ENCODE measurements around the gene CHAC1. TPM values are rescaled to one million over a fixed set of nuclear protein-coding genes. Genes with fewer than 3 reads are reported as not detected.

Gene CHAC1
- total and polyA plus RNA-seq, 4 donors: 1.2 to 5.3 (median 3.3) TPM

- WGBS, 2 donors: 1% methylated on average over 63 to 68 of the region's 68 CpGs
- DNase-seq (no peak), ATAC-seq (ENCODE audit: low FRiP score) (no peak)
- H3K4me3 ChIP-seq (ENCODE audit: low read length in 2 of 2): peak overlapping the region in 1 of 2 donors; percentile 5
- intact Hi-C loops (cut with DNase I): no loop called here
- no peaks in the 10 kb centered on the region for H3K27me3 ChIP-seq (ENCODE audit: control insufficient read depth in 1 of 2, insufficient read depth in 2 of 2, low read length in 1 of 2)
- H3K9me3 ChIP-seq (ENCODE audit: control insufficient read depth, low read length): no peaks in the 10 kb centered on the region
- no peaks in the 10 kb centered on the region for H3K36me3 ChIP-seq (ENCODE audit: control insufficient read depth in 1 of 2, insufficient read depth in 2 of 2, low read length in 1 of 2)
- H3K4me1 ChIP-seq (ENCODE audit: control insufficient read depth in 1 of 2, insufficient read depth in 2 of 2, low read length in 2 of 2): no peaks in the 10 kb centered on the region
- H3K27ac ChIP-seq (ENCODE audit: low read depth in 1 of 2, low read length in 2 of 2): no peak overlapping the region
These were observed 25.1 kb upstream of the CHAC1 start for GRCh38 chr15:40927873-40928806.

- H3K36me3 ChIP-seq (ENCODE audit: control insufficient read depth in 1 of 2, insufficient read depth in 2 of 2, low read length in 1 of 2): no peaks in the 10 kb centered on the region
- H3K27me3 ChIP-seq (ENCODE audit: control insufficient read depth in 1 of 2, insufficient read depth in 2 of 2, low read length in 1 of 2): no peaks in the 10 kb centered on the region
- DNase-seq: peak in 1 of 2 donors; percentile 83
- ATAC-seq (ENCODE audit: low FRiP score): peak; percentile 64
- H3K9me3 ChIP-seq (ENCODE audit: control insufficient read depth, low read length): no peaks in the 10 kb centered on the region
- H3K4me1 ChIP-seq (ENCODE audit: control insufficient read depth in 1 of 2, insufficient read depth in 2 of 2, low read length in 2 of 2): no peaks in the 10 kb centered on the region
- intact Hi-C loops (cut with DNase I): no loop called here
- WGBS, 2 donors: 0 to 1% methylated on average over 66 to 71 of the region's 71 CpGs
- H3K4me3 ChIP-seq (ENCODE audit: low read length in 2 of 2): peak within 1 kb of the TSS; percentile 5 to 27
- no peak within 1 kb of the TSS for H3K27ac ChIP-seq (ENCODE audit: low read depth in 1 of 2, low read length in 2 of 2)
These were observed 24.2 kb upstream of the CHAC1 start, which contains the start of gene DLL4 for GRCh38 chr15:40928821-40929659. Gene DLL4, plus strand, starts transcription at chr15:40929340. Its CDS starts 329 bp downstream, at chr15:40929669.

DNA sequence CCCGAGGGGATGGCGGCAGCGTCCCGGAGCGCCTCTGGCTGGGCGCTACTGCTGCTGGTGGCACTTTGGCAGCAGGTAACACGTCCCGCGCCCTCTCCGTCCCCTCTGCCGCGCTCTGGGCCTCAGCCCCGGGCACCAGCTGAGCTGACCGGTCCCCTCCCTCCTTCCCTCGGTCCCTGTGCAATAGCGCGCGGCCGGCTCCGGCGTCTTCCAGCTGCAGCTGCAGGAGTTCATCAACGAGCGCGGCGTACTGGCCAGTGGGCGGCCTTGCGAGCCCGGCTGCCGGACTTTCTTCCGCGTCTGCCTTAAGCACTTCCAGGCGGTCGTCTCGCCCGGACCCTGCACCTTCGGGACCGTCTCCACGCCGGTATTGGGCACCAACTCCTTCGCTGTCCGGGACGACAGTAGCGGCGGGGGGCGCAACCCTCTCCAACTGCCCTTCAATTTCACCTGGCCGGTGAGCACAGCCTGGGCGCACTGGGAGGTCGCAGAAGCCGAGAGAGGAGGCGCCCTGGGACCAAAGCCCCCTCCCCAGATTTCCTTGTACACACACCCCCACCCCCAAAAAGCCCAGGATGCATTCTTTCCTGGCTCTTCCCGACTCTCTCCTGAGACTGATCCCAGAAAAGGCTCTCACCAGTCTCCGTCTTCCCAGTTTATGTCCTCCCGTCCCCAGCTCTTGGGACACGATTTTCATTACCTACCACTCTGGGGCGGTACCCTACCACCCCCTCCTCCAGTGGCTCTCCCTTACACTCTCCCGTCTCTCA lies 23.4 kb upstream of the CHAC1 start:
- H3K4me1 ChIP-seq (ENCODE audit: control insufficient read depth in 1 of 2, insufficient read depth in 2 of 2, low read length in 2 of 2): no peaks in the 10 kb centered on the region
- H3K4me3 ChIP-seq (ENCODE audit: low read length in 2 of 2): peak overlapping the region in 1 of 2 donors; percentile 1
- ATAC-seq (ENCODE audit: low FRiP score) (peak; percentile 49), DNase-seq (peak; percentile 73 to 90)
- WGBS, 2 donors: 0 to 1% methylated on average over 55 to 56 of the region's 56 CpGs
- no peaks in the 10 kb centered on the region for H3K9me3 ChIP-seq (ENCODE audit: control insufficient read depth, low read length)
- H3K27me3 ChIP-seq (ENCODE audit: control insufficient read depth in 1 of 2, insufficient read depth in 2 of 2, low read length in 1 of 2): no peaks in the 10 kb centered on the region
- H3K36me3 ChIP-seq (ENCODE audit: control insufficient read depth in 1 of 2, insufficient read depth in 2 of 2, low read length in 1 of 2): no peaks in the 10 kb centered on the region
- no peak overlapping the region for H3K27ac ChIP-seq (ENCODE audit: low read depth in 1 of 2, low read length in 2 of 2)
- intact Hi-C loops (cut with DNase I): no loop called here

GRCh38 chr15:40930430-40931299 lies 22.6 kb upstream of the CHAC1 start:
- H3K27me3 ChIP-seq (ENCODE audit: control insufficient read depth in 1 of 2, insufficient read depth in 2 of 2, low read length in 1 of 2): no peaks in the 10 kb centered on the region
- H3K9me3 ChIP-seq (ENCODE audit: control insufficient read depth, low read length): no peaks in the 10 kb centered on the region
- WGBS, 2 donors: 0 to 1% methylated on average over 46 of the region's 46 CpGs
- ATAC-seq (ENCODE audit: low FRiP score): peak; percentile 21
- H3K36me3 ChIP-seq (ENCODE audit: control insufficient read depth in 1 of 2, insufficient read depth in 2 of 2, low read length in 1 of 2): no peaks in the 10 kb centered on the region
- H3K4me1 ChIP-seq (ENCODE audit: control insufficient read depth in 1 of 2, insufficient read depth in 2 of 2, low read length in 2 of 2): no peaks in the 10 kb centered on the region
- DNase-seq: peak in 1 of 2 donors; percentile 85
- intact Hi-C loops (cut with DNase I): no loop called here
- no peak overlapping the region for H3K27ac ChIP-seq (ENCODE audit: low read depth in 1 of 2, low read length in 2 of 2)
- H3K4me3 ChIP-seq (ENCODE audit: low read length in 2 of 2): peak overlapping the region in 1 of 2 donors; percentile 1

DNA sequence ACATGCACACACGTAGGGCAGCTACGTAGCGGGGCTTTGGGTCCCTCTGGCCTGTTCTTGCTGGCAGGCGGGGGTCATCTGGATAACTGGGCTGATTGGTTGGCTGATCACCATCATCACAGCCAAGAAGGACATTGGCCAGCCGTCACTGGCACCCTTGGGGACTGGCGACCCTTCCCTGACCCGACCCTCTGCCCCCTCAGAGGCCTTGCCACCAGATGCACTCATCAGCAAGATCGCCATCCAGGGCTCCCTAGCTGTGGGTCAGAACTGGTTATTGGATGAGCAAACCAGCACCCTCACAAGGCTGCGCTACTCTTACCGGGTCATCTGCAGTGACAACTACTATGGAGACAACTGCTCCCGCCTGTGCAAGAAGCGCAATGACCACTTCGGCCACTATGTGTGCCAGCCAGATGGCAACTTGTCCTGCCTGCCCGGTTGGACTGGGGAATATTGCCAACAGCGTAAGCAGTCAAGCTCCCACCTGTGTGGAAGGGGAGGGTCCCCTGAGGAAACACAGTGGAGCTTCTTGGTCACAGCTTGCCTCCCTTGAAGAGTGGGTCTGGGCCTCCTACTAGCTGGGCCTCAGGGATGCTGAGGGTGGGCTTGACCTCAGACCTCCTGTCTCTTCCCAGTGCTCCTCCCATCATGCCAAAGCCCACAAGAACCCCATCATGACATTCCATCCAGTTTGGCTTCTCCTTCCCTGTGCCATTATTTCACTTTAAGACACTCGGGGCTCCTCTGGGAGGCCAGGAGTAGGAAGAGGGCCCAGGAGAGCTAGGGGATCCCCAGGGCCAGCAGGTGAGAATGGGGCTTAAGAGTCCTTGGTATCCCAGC lies 21.8 kb upstream of the CHAC1 start:
- no peak for ATAC-seq (ENCODE audit: low FRiP score)
- intact Hi-C loops (cut with DNase I): no loop called here
- no peaks in the 10 kb centered on the region for H3K36me3 ChIP-seq (ENCODE audit: control insufficient read depth in 1 of 2, insufficient read depth in 2 of 2, low read length in 1 of 2)
- no peak for DNase-seq
- no peaks in the 10 kb centered on the region for H3K9me3 ChIP-seq (ENCODE audit: control insufficient read depth, low read length)
- H3K4me1 ChIP-seq (ENCODE audit: control insufficient read depth in 1 of 2, insufficient read depth in 2 of 2, low read length in 2 of 2): no peaks in the 10 kb centered on the region
- H3K27ac ChIP-seq (ENCODE audit: low read depth in 1 of 2, low read length in 2 of 2): no peak overlapping the region
- 82 to 86% methylated on average over 16 of the region's 16 CpGs for WGBS, 2 donors
- H3K27me3 ChIP-seq (ENCODE audit: control insufficient read depth in 1 of 2, insufficient read depth in 2 of 2, low read length in 1 of 2): no peaks in the 10 kb centered on the region
- H3K4me3 ChIP-seq (ENCODE audit: low read length in 2 of 2): no peak overlapping the region

- Histone ChIP-seq H3K27me3 (ENCODE audit: control insufficient read depth in 1 of 2, insufficient read depth in 2 of 2, low read length in 1 of 2) (no peaks in the 10 kb centered on the region), H3K36me3 (ENCODE audit: control insufficient read depth in 1 of 2, insufficient read depth in 2 of 2, low read length in 1 of 2) (no peaks in the 10 kb centered on the region), H3K27ac (ENCODE audit: low read depth in 1 of 2, low read length in 2 of 2) (no peak overlapping the region), H3K4me1 (ENCODE audit: control insufficient read depth in 1 of 2, insufficient read depth in 2 of 2, low read length in 2 of 2) (no peaks in the 10 kb centered on the region), H3K4me3 (ENCODE audit: low read length in 2 of 2) (no peak overlapping the region), H3K9me3 (ENCODE audit: control insufficient read depth, low read length) (no peaks in the 10 kb centered on the region)
- WGBS, 2 donors: 89 to 92% methylated on average over 8 of the region's 8 CpGs
- intact Hi-C loops (cut with DNase I): no loop called here
- no peak for ATAC-seq (ENCODE audit: low FRiP score)
- DNase-seq: no peak
These were observed 21.1 kb upstream of the CHAC1 start for GRCh38 chr15:40932156-40932555.

- 84 to 85% methylated on average over 11 of the region's 11 CpGs for WGBS, 2 donors
- no peak for ATAC-seq (ENCODE audit: low FRiP score)
- intact Hi-C loops (cut with DNase I): no loop called here
- no peak for DNase-seq
- no peaks in the 10 kb centered on the region for H3K36me3 ChIP-seq (ENCODE audit: control insufficient read depth in 1 of 2, insufficient read depth in 2 of 2, low read length in 1 of 2)
- H3K4me1 ChIP-seq (ENCODE audit: control insufficient read depth in 1 of 2, insufficient read depth in 2 of 2, low read length in 2 of 2): no peaks in the 10 kb centered on the region
- H3K27ac ChIP-seq (ENCODE audit: low read depth in 1 of 2, low read length in 2 of 2): no peak overlapping the region
- no peaks in the 10 kb centered on the region for H3K9me3 ChIP-seq (ENCODE audit: control insufficient read depth, low read length)
- no peaks in the 10 kb centered on the region for H3K27me3 ChIP-seq (ENCODE audit: control insufficient read depth in 1 of 2, insufficient read depth in 2 of 2, low read length in 1 of 2)
- no peak overlapping the region for H3K4me3 ChIP-seq (ENCODE audit: low read length in 2 of 2)
These were observed 20.4 kb upstream of the CHAC1 start for GRCh38 chr15:40932649-40933516.

Measured in aorta (tissue), 5 donors.